Measurements from ENCODE around the gene HPSE. TPM values are rescaled to one million over a fixed set of nuclear protein-coding genes. Genes with fewer than 3 reads are reported as not detected.
A peak's percentile ranks its signal among the peaks of the same experiment; 100 is the strongest.

Gene HPSE
- total and polyA plus RNA-seq, 9 of the 15 experiments (the other 6 are each of a cell fraction or from before 2014, with no cell fraction given): 0.01 to 0.42 (median 0.14) TPM; not detected in 1

DNA sequence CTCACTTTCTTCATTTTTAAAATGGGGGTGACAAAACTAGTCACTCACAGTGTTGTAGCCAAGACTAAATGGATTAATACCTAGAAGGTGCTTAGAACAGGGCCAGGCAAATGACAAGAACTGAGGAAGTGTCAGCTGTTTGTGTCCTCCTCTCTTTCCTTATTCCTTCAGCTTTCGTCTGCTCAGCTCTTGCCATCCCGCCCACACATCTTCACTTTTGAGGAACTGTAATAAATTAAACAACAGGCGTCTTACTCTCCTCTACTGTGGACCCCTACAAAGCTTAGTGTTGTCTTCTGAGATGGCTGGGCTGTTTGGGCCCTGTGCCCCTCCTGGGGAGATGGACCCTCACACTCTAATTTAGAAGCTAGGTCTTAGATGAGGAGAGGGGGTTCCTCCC, 2.7 kb downstream of the HPSE start:
- ATAC-seq (no peak; the same call in 2 of the 3 replicates), DNase-seq (ENCODE audit: extremely low read depth in 1 of 4, low spot score in 3 of 4) (no peak), FAIRE-seq (peak; percentile 11)
- ChIA-PET CTCF (ENCODE audit: low intra/inter-chr PET ratio) (no interaction called here), POLR2A (no interaction called here)
- Histone ChIP-seq H3K36me3 (ENCODE audit: control insufficient read depth, insufficient read depth, low read length) (no peaks in the 10 kb centered on the region), H3K9ac (ENCODE audit: insufficient read depth in 1 of 2, low read depth in 2 of 2, low read length in 2 of 2) (no peak overlapping the region), H3K4me1 (replicated peaks in 1 of 2; ENCODE audit: control insufficient read depth in 2 of 2, insufficient read depth in 2 of 2, low read length in 2 of 2) (peaks cover 4 to 9% of the 10 kb centered on the region in 2 experiments; a peak in 4 of 5 replicates), H3K4me3 (no peak overlapping the region), H2AFZ (ENCODE audit: low read depth, low read length) (no peak overlapping the region), H3K27me3 (ENCODE audit: control insufficient read depth in 2 of 2, insufficient read depth in 2 of 2, low read length in 2 of 2) (peaks cover 23 to 29% of the 10 kb centered on the region in 2 experiments), H3K9me3 (replicated peaks; ENCODE audit: control insufficient read depth, insufficient read depth, low read depth, low read length) (no peaks in the 10 kb centered on the region), H3K27ac (ENCODE audit: extremely low read depth, low read depth, low read length) (no peak overlapping the region), H3K4me2 (ENCODE audit: insufficient read depth, low read length) (no peak overlapping the region), H4K20me1 (replicated peaks; ENCODE audit: control insufficient read depth, insufficient read depth, low read length) (no peaks in the 10 kb centered on the region), H3K79me2 (ENCODE audit: control insufficient read depth, insufficient read depth, low read length) (no peaks in the 10 kb centered on the region), H3K9me1 (ENCODE audit: control insufficient read depth, insufficient read depth, low read length) (no peaks in the 10 kb centered on the region)
- in situ Hi-C loops (cut with MboI) (no loop called here), intact Hi-C loops (cut with micrococcal nuclease) (no loop called here)
- BruUV-seq (replicated peaks): no TSS peak
- TF ChIP-seq MEIS2 (IDR thresholded peaks at IDR 0.05; ENCODE audit: partially characterized antibody): peak; percentile 4
- peak; percentile 40 for TF ChIP-seq EGR1 (conservative IDR thresholded peaks at IDR 0.05)
- TF ChIP-seq BCOR (IDR thresholded peaks at IDR 0.05): no peak
- 10% methylated on average over 3 of the region's 3 CpGs for WGBS (ENCODE audit: insufficient coverage, low coverage, missing lambda C conversion rate)

- no peak for DNase-seq (ENCODE audit: extremely low read depth in 1 of 4, low spot score in 3 of 4)
- ChIA-PET CTCF (ENCODE audit: low intra/inter-chr PET ratio) (no interaction called here), POLR2A (no interaction called here)
- H3K9me1 ChIP-seq (ENCODE audit: control insufficient read depth, insufficient read depth, low read length): no peaks in the 10 kb centered on the region
- ATAC-seq: no peak
- no peak overlapping the region for H3K4me3 ChIP-seq
- H4K20me1 ChIP-seq (replicated peaks; ENCODE audit: control insufficient read depth, insufficient read depth, low read length): no peaks in the 10 kb centered on the region
- peaks cover 25 to 30% of the 10 kb centered on the region in 2 experiments for H3K27me3 ChIP-seq (ENCODE audit: control insufficient read depth in 2 of 2, insufficient read depth in 2 of 2, low read length in 2 of 2)
- H3K9ac ChIP-seq (ENCODE audit: insufficient read depth in 1 of 2, low read depth in 2 of 2, low read length in 2 of 2): no peak overlapping the region
- H3K4me1 ChIP-seq (replicated peaks in 1 of 2; ENCODE audit: control insufficient read depth in 2 of 2, insufficient read depth in 2 of 2, low read length in 2 of 2): peaks cover 4% of the 10 kb centered on the region in 2 experiments; a peak in 3 of 5 replicates
- H3K36me3 ChIP-seq (ENCODE audit: control insufficient read depth, insufficient read depth, low read length): no peaks in the 10 kb centered on the region
- in situ Hi-C loops (cut with MboI) (no loop called here), intact Hi-C loops (cut with micrococcal nuclease) (no loop called here)
- no peak overlapping the region for H3K4me2 ChIP-seq (ENCODE audit: insufficient read depth, low read length)
- H2AFZ ChIP-seq (ENCODE audit: low read depth, low read length): no peak overlapping the region
- no peak overlapping the region for H3K27ac ChIP-seq (ENCODE audit: extremely low read depth, low read depth, low read length)
- no TSS peak for BruUV-seq (replicated peaks)
- 12% methylated on average over 5 of the region's 5 CpGs for WGBS (ENCODE audit: insufficient coverage, low coverage, missing lambda C conversion rate)
- H3K9me3 ChIP-seq (replicated peaks; ENCODE audit: control insufficient read depth, insufficient read depth, low read depth, low read length): no peaks in the 10 kb centered on the region
- no peak for FAIRE-seq
- H3K79me2 ChIP-seq (ENCODE audit: control insufficient read depth, insufficient read depth, low read length): no peaks in the 10 kb centered on the region
- TF ChIP-seq BHLHE40 (IDR thresholded peaks at IDR 0.05; ENCODE audit: low read length) (no peak), MTF1 (CRISPR knock-in tag; IDR thresholded peaks at IDR 0.05; ENCODE audit: borderline replicate concordance) (no peak), CREB1 (IDR thresholded peaks at IDR 0.05) (no peak), CREB1 (CRISPR knock-in tag; IDR thresholded peaks at IDR 0.05) (no peak), ZNF354B (CRISPR knock-in tag; IDR thresholded peaks at IDR 0.05) (no peak), RCOR1 (IDR thresholded peaks at IDR 0.05; ENCODE audit: borderline replicate concordance in 1 of 2, low read depth in 2 of 2, low read length in 2 of 2) (no peak), LCOR (CRISPR knock-in tag; IDR thresholded peaks at IDR 0.05) (no peak), ZNF778 (CRISPR knock-in tag; IDR thresholded peaks at IDR 0.05) (no peak), CHD1 (IDR thresholded peaks at IDR 0.05; ENCODE audit: low read length) (no peak), HDAC1 (IDR thresholded peaks at IDR 0.05) (no peak), ZFP36 (IDR thresholded peaks at IDR 0.05; ENCODE audit: low read depth, low read length, partially characterized antibody) (no peak), GMEB1 (CRISPR knock-in tag; IDR thresholded peaks at IDR 0.05) (no peak)
- TF ChIP-seq, protein P1, sequence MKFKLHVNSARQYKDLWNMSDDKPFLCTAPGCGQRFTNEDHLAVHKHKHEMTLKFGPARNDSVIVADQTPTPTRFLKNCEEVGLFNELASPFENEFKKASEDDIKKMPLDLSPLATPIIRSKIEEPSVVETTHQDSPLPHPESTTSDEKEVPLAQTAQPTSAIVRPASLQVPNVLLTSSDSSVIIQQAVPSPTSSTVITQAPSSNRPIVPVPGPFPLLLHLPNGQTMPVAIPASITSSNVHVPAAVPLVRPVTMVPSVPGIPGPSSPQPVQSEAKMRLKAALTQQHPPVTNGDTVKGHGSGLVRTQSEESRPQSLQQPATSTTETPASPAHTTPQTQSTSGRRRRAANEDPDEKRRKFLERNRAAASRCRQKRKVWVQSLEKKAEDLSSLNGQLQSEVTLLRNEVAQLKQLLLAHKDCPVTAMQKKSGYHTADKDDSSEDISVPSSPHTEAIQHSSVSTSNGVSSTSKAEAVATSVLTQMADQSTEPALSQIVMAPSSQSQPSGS (CRISPR knock-in tag; IDR thresholded peaks at IDR 0.05): no peak
Measured at GRCh38 chr4:83329521-83330110, 5.0 kb downstream of the HPSE start.

All from K562 (cell line).